AG10803 (cell line): ENCODE data around the gene CDH5.
A peak's percentile ranks its signal among the peaks of the same experiment; 100 is the strongest.

Experiments
- DNase-seq: peaks from one replicate; pipeline ENCODE4 v3.0.0; 2010; ENCODE audit warnings: low read depth
- H3K4me3 ChIP-seq: 2 replicates; pipeline ENCODE4 v1.5.1; 2011; ENCODE audit warnings: mild to moderate bottlenecking, low read length, control low read depth
- TF ChIP-seq, protein P1 (sequence below): conservative IDR thresholded peaks from 2 replicates; pipeline ENCODE4 v1.5.1; 2011; ENCODE audit warnings: mild to moderate bottlenecking, low read length, control low read depth, inconsistent platforms

The CDH5 gene

DNA sequence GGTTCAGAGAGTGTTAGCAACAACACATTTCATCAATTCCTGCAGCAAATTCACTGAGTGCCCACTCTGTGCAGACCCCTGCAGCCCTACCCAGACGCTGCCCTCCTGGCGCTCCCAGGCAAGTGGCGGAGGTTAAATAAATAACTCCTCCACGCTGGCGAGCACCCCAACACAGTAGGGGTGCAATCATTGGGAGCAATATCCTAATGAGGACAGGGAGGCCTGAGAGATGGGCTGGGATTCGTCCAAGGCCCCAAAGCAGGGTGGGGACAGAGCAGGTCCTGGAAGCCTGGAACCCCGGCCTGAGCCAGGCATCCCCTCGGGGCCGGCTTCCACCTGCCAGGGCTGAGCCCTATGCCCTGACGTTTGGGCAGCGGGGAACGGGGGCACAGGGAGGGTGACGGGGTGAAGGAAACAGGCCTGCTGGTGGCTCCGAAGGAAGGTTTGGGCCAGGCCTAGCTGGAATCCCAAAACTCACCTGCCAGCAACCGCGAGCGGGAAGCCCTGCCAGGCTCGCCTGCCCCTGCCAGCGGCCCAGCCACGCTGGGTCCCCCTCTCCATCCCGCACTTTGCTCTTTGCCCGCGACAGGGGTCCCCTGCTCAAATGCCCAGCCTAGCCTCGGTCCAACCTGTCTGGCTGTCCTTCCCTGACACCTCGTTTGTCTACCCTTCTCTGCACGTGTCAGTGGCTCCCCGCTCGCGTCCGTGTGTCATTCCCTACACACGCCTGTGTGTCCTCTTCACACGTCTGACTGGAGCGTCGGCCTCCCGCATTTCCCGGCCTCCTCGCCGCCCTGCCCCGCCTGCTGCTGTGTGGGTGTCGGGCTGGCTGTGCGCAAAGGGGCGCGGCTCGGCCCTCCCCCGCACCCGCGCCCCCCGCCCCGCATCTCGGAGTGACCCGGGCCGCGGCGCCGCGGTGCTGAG is 59.9 kb downstream of the CDH5 start:
- peak overlapping the region; percentile 39 for H3K4me3 ChIP-seq
- DNase-seq, result no peak
- TF ChIP-seq, protein P1, sequence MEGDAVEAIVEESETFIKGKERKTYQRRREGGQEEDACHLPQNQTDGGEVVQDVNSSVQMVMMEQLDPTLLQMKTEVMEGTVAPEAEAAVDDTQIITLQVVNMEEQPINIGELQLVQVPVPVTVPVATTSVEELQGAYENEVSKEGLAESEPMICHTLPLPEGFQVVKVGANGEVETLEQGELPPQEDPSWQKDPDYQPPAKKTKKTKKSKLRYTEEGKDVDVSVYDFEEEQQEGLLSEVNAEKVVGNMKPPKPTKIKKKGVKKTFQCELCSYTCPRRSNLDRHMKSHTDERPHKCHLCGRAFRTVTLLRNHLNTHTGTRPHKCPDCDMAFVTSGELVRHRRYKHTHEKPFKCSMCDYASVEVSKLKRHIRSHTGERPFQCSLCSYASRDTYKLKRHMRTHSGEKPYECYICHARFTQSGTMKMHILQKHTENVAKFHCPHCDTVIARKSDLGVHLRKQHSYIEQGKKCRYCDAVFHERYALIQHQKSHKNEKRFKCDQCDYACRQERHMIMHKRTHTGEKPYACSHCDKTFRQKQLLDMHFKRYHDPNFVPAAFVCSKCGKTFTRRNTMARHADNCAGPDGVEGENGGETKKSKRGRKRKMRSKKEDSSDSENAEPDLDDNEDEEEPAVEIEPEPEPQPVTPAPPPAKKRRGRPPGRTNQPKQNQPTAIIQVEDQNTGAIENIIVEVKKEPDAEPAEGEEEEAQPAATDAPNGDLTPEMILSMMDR, result no peak

DNA sequence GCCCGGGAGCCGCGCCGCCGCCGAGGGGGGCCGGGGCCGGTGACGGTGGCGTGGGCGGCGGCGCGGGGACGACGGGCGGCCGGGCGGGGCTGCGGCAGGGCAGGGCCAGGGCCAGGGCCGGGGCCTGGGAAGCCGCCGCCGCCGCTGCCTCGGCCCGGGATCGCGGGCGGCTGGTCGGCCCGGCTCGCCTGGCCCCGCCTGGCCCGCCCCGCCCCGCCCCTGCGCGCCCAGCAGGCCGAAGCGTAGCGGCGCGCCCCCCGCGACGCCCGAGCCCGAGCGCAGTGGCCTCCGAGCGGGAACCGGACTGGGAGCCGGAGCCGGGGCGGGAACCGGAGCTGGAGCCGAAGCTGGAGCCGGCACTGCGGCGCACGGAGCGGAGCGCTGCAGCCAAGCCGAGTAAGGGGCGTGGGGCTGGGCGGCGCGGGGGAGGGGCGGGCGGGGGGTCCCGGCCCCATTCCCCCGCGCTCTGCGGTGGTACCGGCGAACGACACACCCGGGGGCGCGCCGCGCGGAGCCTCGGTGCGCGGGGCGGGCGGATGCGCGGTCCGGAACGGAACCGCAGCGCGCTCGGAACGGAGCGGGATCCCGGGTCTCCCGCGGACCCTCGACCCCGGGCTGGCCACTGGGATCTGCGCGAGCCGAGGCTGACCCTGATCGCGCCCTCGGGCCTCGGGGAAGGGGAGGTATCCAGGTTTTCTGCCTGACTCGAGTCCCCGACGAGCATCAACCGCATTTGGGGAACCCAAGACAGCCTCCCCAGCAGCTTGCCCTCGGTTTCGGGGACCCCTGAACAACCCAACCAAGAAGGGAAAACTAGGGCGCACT is 60.8 kb downstream of the CDH5 start, which contains the start of gene BEAN1:
BEAN1 (plus strand) TSS at position 260 of the 825 bp plus-strand sequence. CDS start 10,382 bp downstream, outside the sequence.
- peak within 1 kb of the TSS; percentile 39 for H3K4me3 ChIP-seq
- TF ChIP-seq, protein P1, result no peak
- DNase-seq, result peak; percentile 13

GRCh38 chr16:66427871-66428681 is 61.6 kb downstream of the CDH5 start:
- no peak for DNase-seq
- TF ChIP-seq, protein P1, result no peak
- H3K4me3 ChIP-seq, result peak overlapping the region; percentile 24; the same call in 1 of the 2 replicates

GRCh38 chr16:66428682-66429251 is 62.3 kb downstream of the CDH5 start:
- H3K4me3 ChIP-seq, result no peak overlapping the region
- no peak for DNase-seq
- TF ChIP-seq, protein P1, result no peak

DNA sequence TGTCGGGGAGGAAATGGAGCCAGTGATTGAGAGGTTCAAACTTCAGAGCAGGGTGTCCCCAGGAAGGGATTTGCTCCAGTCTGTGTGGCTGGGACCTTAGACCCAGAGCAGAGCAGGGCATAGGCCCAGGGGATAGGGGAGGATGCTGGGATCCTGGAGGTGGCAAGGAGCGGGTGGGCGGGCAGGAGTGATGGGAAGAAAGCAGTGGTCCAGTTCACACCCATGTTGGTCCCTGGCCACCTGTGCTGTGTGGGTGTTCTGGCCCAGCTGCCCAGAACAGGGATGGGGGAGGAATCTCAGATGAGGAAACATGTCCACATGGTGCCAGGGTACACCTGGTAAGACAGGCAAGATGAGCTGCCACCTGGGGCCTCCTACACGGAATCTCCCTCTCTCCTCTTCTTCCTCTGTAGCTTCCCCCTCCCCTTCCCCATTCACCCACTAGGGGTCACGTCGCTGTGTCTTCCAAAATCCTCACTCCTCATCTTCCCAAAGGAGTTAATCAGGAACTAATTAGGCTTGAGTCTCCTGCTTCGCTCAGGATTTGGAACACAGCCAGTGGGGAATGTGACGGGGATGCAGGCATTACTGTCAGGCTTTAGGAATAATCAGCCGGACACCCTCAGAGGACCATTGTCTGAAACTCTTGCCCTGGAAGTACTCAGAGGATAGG is 62.9 kb downstream of the CDH5 start:
- no peak for DNase-seq

More for the DNA sequence above, 62.9 kb downstream of the CDH5 start:
- TF ChIP-seq, protein P1, result peak; percentile 14; the same call in 1 of the 2 replicates
- no peak overlapping the region for H3K4me3 ChIP-seq
